K562 (cell line): ENCODE measurements around the gene NUAK2. TPM values are rescaled to one million over a fixed set of nuclear protein-coding genes. Genes with fewer than 3 reads are reported as not detected.

ENCODE experiments used
- EZH2 ChIP-seq: IDR thresholded peaks from 2 replicates; pipeline ENCODE4 v1.6.1; 2012; ENCODE audit warnings: low read depth, mild to moderate bottlenecking, inconsistent platforms, low read length, borderline replicate concordance
- FUS ChIP-seq: fragments of 200-400 bp; formaldehyde crosslinking; optimal IDR thresholded peaks from 2 replicates; pipeline ENCODE3; 2017; ENCODE audit warnings: low read depth, low read length
- HDAC3 ChIP-seq: fragments of 450-650 bp; IDR thresholded peaks from 2 replicates; pipeline ENCODE4 v1.6.1; 2018; ENCODE audit warnings: borderline replicate concordance, mild to moderate bottlenecking, moderate library complexity; ENCODE audit not compliant: partially characterized antibody
- KDM5B ChIP-seq: fragments of 200-600 bp; sonication (generic); IDR thresholded peaks from 2 replicates; pipeline ENCODE4 v1.6.1; 2012; ENCODE audit warnings: low read depth, mild to moderate bottlenecking, moderate library complexity, low read length, control low read depth, inconsistent platforms; ENCODE audit not compliant: insufficient replicate concordance
- KLF16 ChIP-seq: IDR thresholded peaks from 2 replicates; pipeline ENCODE4 v1.6.1; 2016; ENCODE audit warnings: antibody characterized with exemption
- MED1 ChIP-seq: sonication (generic); formaldehyde crosslinking; IDR thresholded peaks from 2 replicates; pipeline ENCODE4 v1.8.1; 2023; ENCODE audit warnings: missing genetic modification reagents, borderline replicate concordance
- NBN ChIP-seq: fragments of 450-650 bp; IDR thresholded peaks from 2 replicates; pipeline ENCODE4 v1.6.1; 2016; ENCODE audit warnings: low read depth, mild to moderate bottlenecking
- NFIC ChIP-seq: fragments of 450-650 bp; IDR thresholded peaks from 2 replicates; pipeline ENCODE4 v1.6.1; 2017; ENCODE audit warnings: mild to moderate bottlenecking, inconsistent platforms
- PATZ1 ChIP-seq: fragments of 250-450 bp; sonication (Bioruptor Pico); IDR thresholded peaks from 2 replicates; pipeline ENCODE4 v1.5.0; 2020; ENCODE audit warnings: mild to moderate bottlenecking, borderline replicate concordance
- RCOR1 ChIP-seq, 2 experiments: IDR thresholded peaks; 2 replicates each; pipeline ENCODE4 v1.6.1; 2012; ENCODE audit warnings: low read depth in 2 of 2, low read length in 2 of 2, borderline replicate concordance in 1 of 2, improper control_type of control experiment in 1 of 2
- SP1 ChIP-seq: sonication (generic); formaldehyde crosslinking; IDR thresholded peaks from 2 replicates; pipeline ENCODE4 v1.8.1; 2022; ENCODE audit warnings: mild to moderate bottlenecking, missing genetic modification reagents
- SP2 ChIP-seq: IDR thresholded peaks from 2 replicates; pipeline ENCODE4 v1.6.1; 2011; ENCODE audit warnings: mild to moderate bottlenecking, low read depth, low read length, moderate library complexity; ENCODE audit not compliant: poor library complexity, severe bottlenecking; ENCODE audit errors: extremely low read depth
- SRSF3 ChIP-seq: fragments of 200-400 bp; formaldehyde crosslinking; IDR thresholded peaks from 2 replicates; pipeline ENCODE4 v1.6.1; 2016; ENCODE audit warnings: mild to moderate bottlenecking, low read length, moderate library complexity; ENCODE audit not compliant: insufficient read depth
- STAT6 ChIP-seq: sonication (generic); formaldehyde crosslinking; IDR thresholded peaks from 2 replicates; pipeline ENCODE4 v1.8.1; 2023; ENCODE audit warnings: mild to moderate bottlenecking, missing genetic modification reagents
- TSC22D4 ChIP-seq: fragments of 450-650 bp; IDR thresholded peaks from 2 replicates; pipeline ENCODE4 v1.6.1; 2016; ENCODE audit warnings: missing genetic modification characterization, missing biosample characterization, control low read depth
- ZNF124 ChIP-seq: sonication (generic); formaldehyde crosslinking; IDR thresholded peaks from 2 replicates; pipeline ENCODE4 v1.8.1; 2022; ENCODE audit warnings: missing genetic modification reagents
- ZNF449 ChIP-seq: fragments of 250-450 bp; sonication (Bioruptor Pico); IDR thresholded peaks from 2 replicates; pipeline ENCODE4 v1.8.0; 2022; ENCODE audit warnings: moderate library complexity, mild to moderate bottlenecking, inconsistent platforms
- ZNF511 ChIP-seq: sonication (generic); formaldehyde crosslinking; IDR thresholded peaks from 2 replicates; pipeline ENCODE4 v1.8.0; 2022; ENCODE audit warnings: mild to moderate bottlenecking, missing genetic modification reagents
- ZNF584 ChIP-seq: fragments of 200-800 bp; sonication (Bioruptor generic); IDR thresholded peaks from 2 replicates; pipeline ENCODE4 v1.6.1; 2016; ENCODE audit warnings: low read depth, mild to moderate bottlenecking, missing genetic modification characterization, missing compliant biosample characterization
- polyA plus RNA-seq, 8 experiments: library from polyadenylated mRNA; depleted of rRNA in 4 of 8; stranded (reverse) in 5 of 8; unstranded in 3 of 8; fragments of >200 nt; fragmentation: Nextera tagmentation in 2 of 8; fragmentation: Illumina TruSeq in 1 of 8; extraction: Ambion mirVana in 2 of 8; extraction: Trizol in 1 of 8; gene quantifications; 2 replicates each; pipeline versions ENCODE4 v1.2.1 to v1.2.3, GENCODE V29; 2011 to 2014; ENCODE audit warnings: inconsistent platforms in 1 of 8, missing spikeins in 1 of 8
- total RNA-seq, 7 experiments: library from RNA; depleted of rRNA in 6 of 7; stranded (reverse); fragments of >200 nt in 6 of 7; fragmentation: Illumina TruSeq in 2 of 7; extraction: Trizol in 2 of 7; gene quantifications; 2 replicates each; pipeline versions ENCODE4 v1.2.1 to v1.2.3, GENCODE V29; 2011 to 2021; ENCODE audit warnings: low replicate concordance in 1 of 7

The NUAK2 gene
- total and polyA plus RNA-seq, 9 of the 15 experiments (the other 6 are each of a cell fraction or from before 2014, with no cell fraction given), result 0.04 to 0.44 (median 0.14) TPM

- TF ChIP-seq STAT6 (peak; percentile 64; the same call in 1 of the 2 replicates), KLF16 (no peak), EZH2 (0 out of 2 replicates have a peak, but pooled peaks have one; percentile 87), MED1 (CRISPR knock-in tag) (no peak), KDM5B (peak; percentile 59), HDAC3 (no peak), RCOR1 (IDR thresholded peaks at IDR 0.05; ENCODE audit: borderline replicate concordance in 1 of 2, low read depth in 2 of 2, low read length in 2 of 2) (no peak), ZNF511 (CRISPR knock-in tag) (peak; percentile 97), ZNF124 (CRISPR knock-in tag) (0 out of 2 replicates have a peak, but pooled peaks have one; percentile 68), ZNF449 (no peak), SP2 (peak; percentile 37), NBN (no peak), SP1 (CRISPR knock-in tag) (peak; percentile 92), PATZ1 (no peak), TSC22D4 (tag) (no peak), FUS (no peak), SRSF3 (no peak), ZNF584 (CRISPR knock-in tag) (no peak), NFIC (no peak)
Measured at GRCh38 chr1:205321162-205321958, at the start of gene NUAK2 (continued).
